Osteocyte (in vitro differentiated cells): Measurements from ENCODE around the gene CNIH4. TPM values are rescaled to one million over a fixed set of nuclear protein-coding genes. Genes with fewer than 3 reads are reported as not detected.
A peak's percentile ranks its signal among the peaks of the same experiment; 100 is the strongest.

Experiments
- DNase-seq: peaks from one replicate; pipeline ENCODE4 v3.0.0; 2021; ENCODE audit warnings: mixed read lengths; ENCODE audit not compliant: unreplicated experiment; ENCODE audit errors: extremely low spot score
- H3K27ac Mint-ChIP-seq: one replicate; pipeline ENCODE4 v1.8.0; 2021; ENCODE audit warnings: mild to moderate bottlenecking, mixed read lengths; ENCODE audit not compliant: unreplicated experiment
- H3K27me3 Mint-ChIP-seq: one replicate; pipeline ENCODE4 v1.8.0; 2021; ENCODE audit warnings: mixed read lengths; ENCODE audit not compliant: unreplicated experiment
- H3K36me3 Mint-ChIP-seq: one replicate; pipeline ENCODE4 v1.8.0; 2021; ENCODE audit warnings: mixed read lengths; ENCODE audit not compliant: unreplicated experiment
- H3K4me1 Mint-ChIP-seq: one replicate; pipeline ENCODE4 v1.8.0; 2021; ENCODE audit warnings: mixed read lengths; ENCODE audit not compliant: unreplicated experiment
- H3K4me3 Mint-ChIP-seq: one replicate; pipeline ENCODE4 v1.8.0; 2021; ENCODE audit warnings: mild to moderate bottlenecking, moderate library complexity, mixed read lengths; ENCODE audit not compliant: unreplicated experiment
- H3K9me3 Mint-ChIP-seq: one replicate; pipeline ENCODE4 v1.8.0; 2021; ENCODE audit warnings: mixed read lengths; ENCODE audit not compliant: unreplicated experiment
- CTCF ChIP-seq: fragments of 200-600 bp; sonication (generic); IDR thresholded peaks from 2 replicates; pipeline ENCODE4 v1.5.0; 2021; ENCODE audit warnings: antibody characterized with exemption, mild to moderate bottlenecking, moderate library complexity
- total RNA-seq: library from RNA; stranded (reverse); gene quantifications from 2 replicates; pipeline ENCODE4 v1.2.1, GENCODE V29; 2021

The CNIH4 gene
- total RNA-seq, 1 donor from 2014 or later: 54.8 TPM

- Mint-ChIP-seq H3K36me3 (peaks cover 46% of the 10 kb centered on the region), H3K27ac (no peak overlapping the region), H3K9me3 (no peaks in the 10 kb centered on the region), H3K4me3 (no peak overlapping the region), H3K27me3 (no peaks in the 10 kb centered on the region), H3K4me1 (no peaks in the 10 kb centered on the region)
- no peak for DNase-seq
- no peak for TF ChIP-seq CTCF
Observed at GRCh38 chr1:224368409-224368808, 11.7 kb downstream of the CNIH4 start.

GRCh38 chr1:224373008-224373590 lies 16.4 kb downstream of the CNIH4 start:
- H3K4me3 Mint-ChIP-seq: no peak overlapping the region
- no peaks in the 10 kb centered on the region for H3K9me3 Mint-ChIP-seq
- H3K27ac Mint-ChIP-seq: no peak overlapping the region

GRCh38 chr1:224375059-224375458 lies 18.4 kb downstream of the CNIH4 start:
- H3K4me3 Mint-ChIP-seq: no peak overlapping the region
- H3K9me3 Mint-ChIP-seq: no peaks in the 10 kb centered on the region
- no peaks in the 10 kb centered on the region for H3K27me3 Mint-ChIP-seq
- peaks cover 60% of the 10 kb centered on the region for H3K36me3 Mint-ChIP-seq
- H3K27ac Mint-ChIP-seq: no peak overlapping the region
- H3K4me1 Mint-ChIP-seq: peaks cover 10% of the 10 kb centered on the region
- no peak for DNase-seq
- no peak for TF ChIP-seq CTCF

More at GRCh38 chr1:224373008-224373590, 16.4 kb downstream of the CNIH4 start:
- Mint-ChIP-seq H3K36me3 (peaks cover 60% of the 10 kb centered on the region), H3K27me3 (no peaks in the 10 kb centered on the region), H3K4me1 (peaks cover 10% of the 10 kb centered on the region)
- no peak for DNase-seq
- TF ChIP-seq CTCF: no peak

- no peak for TF ChIP-seq CTCF
- Mint-ChIP-seq H3K27me3 (no peaks in the 10 kb centered on the region), H3K36me3 (peaks cover 44% of the 10 kb centered on the region), H3K4me1 (peaks cover 10% of the 10 kb centered on the region), H3K4me3 (no peak overlapping the region), H3K9me3 (no peaks in the 10 kb centered on the region), H3K27ac (peak overlapping the region; percentile 4)
- DNase-seq: no peak
Observed at GRCh38 chr1:224377676-224378006, 21.0 kb downstream of the CNIH4 start.

- Mint-ChIP-seq H3K9me3 (no peaks in the 10 kb centered on the region), H3K27ac (no peak overlapping the region), H3K36me3 (peaks cover 33% of the 10 kb centered on the region), H3K4me3 (no peak overlapping the region), H3K4me1 (peaks cover 10% of the 10 kb centered on the region), H3K27me3 (no peaks in the 10 kb centered on the region)
- no peak for DNase-seq
- no peak for TF ChIP-seq CTCF
Observed at GRCh38 chr1:224378855-224379631, 22.4 kb downstream of the CNIH4 start.
